ENCODE results near the gene RHO.

GRCh38 chr3:129579991-129580390 lies 51.6 kb downstream of the RHO start:
- TF ChIP-seq EZH2 (IDR thresholded peaks at IDR 0.05; ENCODE audit: borderline replicate concordance, low read length) = no peak
- no peak for TF ChIP-seq CTCF (conservative IDR thresholded peaks at IDR 0.05 in 1 of 2, IDR thresholded peaks at IDR 0.05 in 1 of 2; ENCODE audit: extremely low read depth in 1 of 2, insufficient read depth in 1 of 2, low read depth in 1 of 2, low read length in 2 of 2)
